Stomach (tissue), 9 donors: Measurements from ENCODE around the gene TMEM129. TPM values are rescaled to one million over a fixed set of nuclear protein-coding genes. Genes with fewer than 3 reads are reported as not detected.

Experiments
- DNase-seq, 2 donors: peaks; one replicate each; pipeline versions ENCODE4 v3.0.0 to v3.0.0-alpha.2; 2013 to 2019
- H3K27ac ChIP-seq, 5 donors: fragments of 200-600 bp in 4 of 5; sonication (generic) in 4 of 5; one replicate each; pipeline ENCODE4 v1.5.1; 2013 to 2019; ENCODE audit warnings: mild to moderate bottlenecking in 1 of 5, moderate library complexity in 1 of 5
- H3K27me3 ChIP-seq, 3 donors: fragments of 200-600 bp; sonication (generic); one replicate each; pipeline ENCODE4 v1.5.1; 2017 to 2019; ENCODE audit warnings: mixed run types in 1 of 3
- H3K36me3 ChIP-seq, 4 donors: fragments of 200-600 bp; sonication (generic); 1 replicate in 3 of 4; 2 replicates in 1 of 4; pipeline ENCODE4 v1.5.1; 2016 to 2019
- H3K4me1 ChIP-seq, 4 donors: fragments of 200-600 bp; sonication (generic); one replicate each; pipeline ENCODE4 v1.5.1; 2016 to 2019
- H3K4me3 ChIP-seq, 4 donors: fragments of 200-600 bp; sonication (generic) in 3 of 4; one replicate each; pipeline ENCODE4 v1.5.1; 2016 to 2019; ENCODE audit warnings: mild to moderate bottlenecking in 1 of 4
- H3K9me3 ChIP-seq, 4 donors: fragments of 200-600 bp; sonication (generic); one replicate each; pipeline ENCODE4 v1.5.1; 2016 to 2019
- EP300 ChIP-seq: sonication (generic); formaldehyde crosslinking; IDR thresholded peaks from one replicate; pipeline ENCODE4 v1.6.1; 2017; ENCODE audit warnings: antibody characterized with exemption
- POLR2A ChIP-seq, 4 donors: fragments of 450-650 bp; IDR thresholded peaks; one replicate each; pipeline ENCODE4 v1.6.1; 2016; ENCODE audit warnings: antibody characterized with exemption in 4 of 4, control low read depth in 2 of 4, mild to moderate bottlenecking in 1 of 4, moderate library complexity in 1 of 4
- POLR2AphosphoS5 ChIP-seq, 3 donors: sonication (generic); formaldehyde crosslinking; IDR thresholded peaks; one replicate each; pipeline ENCODE4 v1.6.1; 2016; ENCODE audit warnings: antibody characterized with exemption in 3 of 3
- WGBS, 5 donors: extraction: QIAGEN DNeasy Blood & Tissue Kit in 3 of 5; methylation state at CpG; one replicate each; pipeline versions ENCODE4 v1.1.5 to v1.1.7; 2013 to 2018; 5-methylcytosine and 5-hydroxymethylcytosine counted together
- intact Hi-C: fragments of 100-400 bp; cut with DNase I; formaldehyde crosslinking; loops from one replicate; pipeline ENCODE4 v1.15.1; 2023; ENCODE audit warnings: low total_unique reads
- polyA plus RNA-seq, 3 donors: library from polyadenylated mRNA; stranded (reverse); fragments of 200-250 nt; gene quantifications; one replicate each; pipeline ENCODE4 v1.2.3, GENCODE V29; 2013
- total RNA-seq, 5 donors: library from RNA; depleted of rRNA; stranded (reverse); fragments of >200 nt; gene quantifications; one replicate each; pipeline versions ENCODE4 v1.1.0 to v1.2.3, GENCODE V29; 2014 to 2016
- TF ChIP-seq, protein P1 (sequence below), 7 experiments: fragments of 450-650 bp in 4 of 7; fragments of 200-600 bp in 3 of 7; sonication (generic) in 3 of 7; IDR thresholded peaks; one replicate each; pipeline ENCODE4 v1.5.1; 2016 to 2019; ENCODE audit warnings: antibody characterized with exemption in 7 of 7, control low read depth in 2 of 7, mild to moderate bottlenecking in 1 of 7
- donor health status: healthy with polysubstance abuse.
- donor health status: Bipolar disorder and iron deficiency.
- donor health status: healthy.

TMEM129 gene
- total and polyA plus RNA-seq, 8 donors = 9.9 to 171 (median 24.8) TPM

DNA sequence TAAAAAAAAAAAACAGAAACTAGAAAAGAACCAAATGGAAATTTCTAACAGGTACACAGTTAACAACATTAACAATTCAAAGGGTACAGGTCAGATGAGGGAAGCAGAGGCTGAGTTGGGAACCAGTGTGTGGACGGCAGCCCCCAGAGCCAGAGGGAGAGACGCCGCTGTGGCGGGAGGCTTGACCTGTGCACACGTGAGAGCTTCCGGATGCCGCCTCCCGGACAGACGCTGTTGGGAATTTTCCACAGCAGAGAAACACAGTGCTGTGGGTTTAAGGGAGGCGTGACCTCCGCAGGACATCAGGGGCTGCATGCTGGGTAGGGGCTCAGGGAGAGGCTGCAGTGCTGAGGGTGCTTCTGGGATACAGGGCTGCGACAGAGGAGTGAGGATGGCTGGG, 22.4 kb upstream of the TMEM129 start:
- Histone ChIP-seq H3K4me1 (peaks cover 13 to 22% (median 18%) of the 10 kb centered on the region in 4 donors), H3K36me3 (peaks cover 4 to 62% (median 42%) of the 10 kb centered on the region in 4 donors), H3K4me3 (no peak overlapping the region), H3K9me3 (peaks cover 0 to 7% (median under 1%) of the 10 kb centered on the region in 4 donors), H3K27me3 (peaks cover 0 to 13% (median 4%) of the 10 kb centered on the region in 3 donors), H3K27ac (no peak overlapping the region)
- no peak for DNase-seq
- WGBS, 5 donors = 71 to 96% (median 83%) methylated on average over 12 of the region's 12 CpGs
- intact Hi-C loops = no loop called here
- TF ChIP-seq, protein P1, sequence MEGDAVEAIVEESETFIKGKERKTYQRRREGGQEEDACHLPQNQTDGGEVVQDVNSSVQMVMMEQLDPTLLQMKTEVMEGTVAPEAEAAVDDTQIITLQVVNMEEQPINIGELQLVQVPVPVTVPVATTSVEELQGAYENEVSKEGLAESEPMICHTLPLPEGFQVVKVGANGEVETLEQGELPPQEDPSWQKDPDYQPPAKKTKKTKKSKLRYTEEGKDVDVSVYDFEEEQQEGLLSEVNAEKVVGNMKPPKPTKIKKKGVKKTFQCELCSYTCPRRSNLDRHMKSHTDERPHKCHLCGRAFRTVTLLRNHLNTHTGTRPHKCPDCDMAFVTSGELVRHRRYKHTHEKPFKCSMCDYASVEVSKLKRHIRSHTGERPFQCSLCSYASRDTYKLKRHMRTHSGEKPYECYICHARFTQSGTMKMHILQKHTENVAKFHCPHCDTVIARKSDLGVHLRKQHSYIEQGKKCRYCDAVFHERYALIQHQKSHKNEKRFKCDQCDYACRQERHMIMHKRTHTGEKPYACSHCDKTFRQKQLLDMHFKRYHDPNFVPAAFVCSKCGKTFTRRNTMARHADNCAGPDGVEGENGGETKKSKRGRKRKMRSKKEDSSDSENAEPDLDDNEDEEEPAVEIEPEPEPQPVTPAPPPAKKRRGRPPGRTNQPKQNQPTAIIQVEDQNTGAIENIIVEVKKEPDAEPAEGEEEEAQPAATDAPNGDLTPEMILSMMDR (IDR thresholded peaks at IDR 0.05) = no peak
- TF ChIP-seq EP300 = no peak
- TF ChIP-seq POLR2AphosphoS5 (IDR thresholded peaks at IDR 0.05) = no peak
- TF ChIP-seq POLR2A (IDR thresholded peaks at IDR 0.05) = no peak

DNA sequence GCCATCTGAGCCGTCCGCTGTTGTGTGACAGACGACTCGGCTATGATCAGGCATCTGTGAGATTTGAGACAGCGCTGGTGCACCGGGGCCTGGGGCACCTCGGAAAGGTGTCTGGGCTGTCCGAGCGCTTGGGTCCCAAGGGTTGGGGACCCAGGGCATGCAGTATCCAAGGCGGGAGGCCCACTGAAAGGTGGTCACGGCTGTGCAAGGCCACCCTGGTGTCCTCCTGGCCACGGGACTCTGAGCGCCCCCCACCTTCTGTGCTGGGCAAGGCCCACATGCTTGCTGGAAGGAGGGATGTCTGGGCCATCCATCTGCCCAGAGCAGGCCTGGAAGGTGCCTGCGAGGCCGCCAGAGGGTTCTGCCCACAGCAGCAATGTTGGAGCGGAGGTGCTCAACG, 20.1 kb upstream of the TMEM129 start:
- no peak for DNase-seq
- Histone ChIP-seq H3K36me3 (peaks cover 19 to 85% (median 64%) of the 10 kb centered on the region in 4 donors), H3K27ac (no peak overlapping the region), H3K9me3 (peaks cover 6 to 20% (median 15%) of the 10 kb centered on the region in 4 donors), H3K4me3 (no peak overlapping the region), H3K27me3 (peaks cover 0 to under 1% (median 0%) of the 10 kb centered on the region in 3 donors), H3K4me1 (peaks cover 0 to 3% (median 1%) of the 10 kb centered on the region in 4 donors)
- WGBS, 5 donors = 89 to 95% (median 91%) methylated on average over 3 to 17 of the region's 17 CpGs
- TF ChIP-seq, protein P1 (IDR thresholded peaks at IDR 0.05) = no peak
- no peak for TF ChIP-seq EP300
- no peak for TF ChIP-seq POLR2A (IDR thresholded peaks at IDR 0.05)
- no peak for TF ChIP-seq POLR2AphosphoS5 (IDR thresholded peaks at IDR 0.05)
- intact Hi-C loops = no loop called here

DNA sequence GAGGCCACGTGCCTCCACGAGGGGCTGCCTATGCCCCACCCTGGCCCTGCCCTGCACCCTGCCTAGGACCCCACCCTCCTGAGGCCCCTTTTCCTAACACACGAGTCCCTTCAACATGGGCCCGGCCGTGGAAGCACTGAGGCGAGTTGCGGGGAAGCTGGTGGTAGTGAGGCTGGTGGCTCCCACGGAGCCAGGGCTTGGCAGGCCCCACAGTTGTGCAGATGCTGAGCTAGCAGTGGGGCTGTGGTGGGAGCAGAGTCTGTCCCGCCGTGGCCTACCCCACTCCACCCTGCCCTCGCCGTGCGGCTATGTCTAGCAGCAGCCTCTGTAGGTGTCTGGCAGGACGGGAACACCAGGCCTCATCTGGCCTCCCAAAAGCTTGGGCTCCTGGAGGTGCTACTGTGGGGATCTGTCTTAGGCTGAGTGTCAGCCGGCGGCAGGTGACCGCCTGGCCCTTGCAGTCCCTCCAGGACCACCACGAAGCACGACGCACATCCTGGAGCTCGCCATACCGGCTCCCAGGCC, 19.0 kb upstream of the TMEM129 start:
- no peak for TF ChIP-seq POLR2AphosphoS5 (IDR thresholded peaks at IDR 0.05)
- TF ChIP-seq, protein P1 (IDR thresholded peaks at IDR 0.05) = no peak
- TF ChIP-seq EP300 = no peak
- TF ChIP-seq POLR2A (IDR thresholded peaks at IDR 0.05) = no peak
- no peak overlapping the region for H3K4me3 ChIP-seq
- no peak overlapping the region for H3K27ac ChIP-seq
- no peaks in the 10 kb centered on the region for H3K27me3 ChIP-seq
- peaks cover 24 to 95% (median 73%) of the 10 kb centered on the region in 4 donors for H3K36me3 ChIP-seq
- H3K9me3 ChIP-seq = peaks cover 6 to 20% (median 15%) of the 10 kb centered on the region in 4 donors
- intact Hi-C loops = no loop called here
- 95 to 98% (median 97%) methylated on average over 18 to 22 of the region's 22 CpGs for WGBS, 5 donors
- DNase-seq = no peak
- H3K4me1 ChIP-seq = no peaks in the 10 kb centered on the region

DNA sequence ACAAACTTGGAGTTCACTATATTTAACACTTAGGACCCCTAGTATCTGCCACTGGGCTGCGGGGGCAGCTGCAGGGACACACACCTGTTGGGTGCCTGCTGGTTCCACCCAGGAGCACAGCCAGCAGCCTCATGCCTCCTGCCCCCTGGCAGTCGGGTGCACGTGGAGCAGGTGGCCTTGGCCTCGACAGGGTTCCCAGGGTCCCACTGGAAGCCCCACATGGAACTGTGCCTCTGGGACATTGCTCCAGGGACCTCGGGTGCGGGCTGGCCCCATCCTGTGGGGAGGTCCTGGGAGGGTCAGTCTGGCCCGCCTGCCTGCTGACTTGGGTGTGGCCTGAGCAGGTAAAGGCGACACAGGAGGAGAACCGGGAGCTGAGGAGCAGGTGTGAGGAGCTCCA, 18.2 kb upstream of the TMEM129 start:
- Histone ChIP-seq H3K36me3 (peaks cover 24 to 95% (median 75%) of the 10 kb centered on the region in 4 donors), H3K27ac (no peak overlapping the region), H3K4me3 (no peak overlapping the region), H3K4me1 (no peaks in the 10 kb centered on the region), H3K27me3 (no peaks in the 10 kb centered on the region), H3K9me3 (peaks cover 6 to 20% (median 15%) of the 10 kb centered on the region in 4 donors)
- no peak for DNase-seq
- WGBS, 5 donors = 87 to 97% (median 96%) methylated on average over 7 to 9 of the region's 9 CpGs
- intact Hi-C loops = no loop called here
- TF ChIP-seq, protein P1 (IDR thresholded peaks at IDR 0.05) = no peak
- TF ChIP-seq POLR2A (IDR thresholded peaks at IDR 0.05) (no peak), EP300 (no peak), POLR2AphosphoS5 (IDR thresholded peaks at IDR 0.05) (no peak)
